GM18870 (cell line): ENCODE data around the gene DYNC2LI1.

ENCODE experiments used
- ATAC-seq: cut with Tn5 transposase; IDR thresholded peaks from one replicate; pipeline ENCODE4 v1.9.1; 2021; ENCODE audit warnings: moderate library complexity; ENCODE audit not compliant: unreplicated experiment

The DYNC2LI1 gene

GRCh38 chr2:43812947-43813346 lies 39.1 kb downstream of the DYNC2LI1 start:
- ATAC-seq = no peak

GRCh38 chr2:43814711-43815110 lies 40.9 kb downstream of the DYNC2LI1 start:
- no peak for ATAC-seq

- no peak for ATAC-seq
Observed at GRCh38 chr2:43818761-43819160, 44.9 kb downstream of the DYNC2LI1 start.

GRCh38 chr2:43819491-43820163 lies 45.8 kb downstream of the DYNC2LI1 start:
- no peak for ATAC-seq

GRCh38 chr2:43822839-43823238 lies 49.0 kb downstream of the DYNC2LI1 start:
- ATAC-seq = no peak

GRCh38 chr2:43823751-43824150 lies 49.9 kb downstream of the DYNC2LI1 start:
- no peak for ATAC-seq

GRCh38 chr2:43824512-43824911 lies 50.7 kb downstream of the DYNC2LI1 start:
- no peak for ATAC-seq

GRCh38 chr2:43824951-43825493 lies 51.2 kb downstream of the DYNC2LI1 start:
- no peak for ATAC-seq

GRCh38 chr2:43825841-43826240 lies 52.0 kb downstream of the DYNC2LI1 start:
- no peak for ATAC-seq

GRCh38 chr2:43826305-43827250 lies 52.7 kb downstream of the DYNC2LI1 start:
- no peak for ATAC-seq

GRCh38 chr2:43831543-43832294 lies 57.9 kb downstream of the DYNC2LI1 start:
- ATAC-seq = no peak

- ATAC-seq = no peak
Observed at GRCh38 chr2:43832457-43832856, 58.6 kb downstream of the DYNC2LI1 start.

- ATAC-seq = no peak
Observed at GRCh38 chr2:43837033-43837432, 63.2 kb downstream of the DYNC2LI1 start.

GRCh38 chr2:43837831-43838559 lies 64.2 kb downstream of the DYNC2LI1 start:
- no peak for ATAC-seq

GRCh38 chr2:43838560-43839267 lies 64.9 kb downstream of the DYNC2LI1 start, which contains the start of the genes ABCG5 and ABCG8:
Gene ABCG5, minus strand, starts transcription at chr2:43838839. Its CDS starts 160 bp downstream, at chr2:43838679.
Gene ABCG8, plus strand, starts transcription at chr2:43838971. Its CDS starts 83 bp downstream, at chr2:43839054.
- no peak for ATAC-seq

GRCh38 chr2:43839776-43840564 lies 66.1 kb downstream of the DYNC2LI1 start:
- no peak for ATAC-seq

GRCh38 chr2:43840965-43841364 lies 67.1 kb downstream of the DYNC2LI1 start:
- ATAC-seq = no peak

GRCh38 chr2:43841949-43842865 lies 68.4 kb downstream of the DYNC2LI1 start:
- no peak for ATAC-seq
